ENCODE results near the gene CD276. TPM values are rescaled to one million over a fixed set of nuclear protein-coding genes. Genes with fewer than 3 reads are reported as not detected.

The CD276 gene
- total RNA-seq, 4 donors from 2014 or later = 43.2 to 127 (median 61.2) TPM

GRCh38 chr15:73709241-73709640 is 25.1 kb downstream of the CD276 start:
- TF ChIP-seq CTCF (IDR thresholded peaks at IDR 0.05; ENCODE audit: low read depth) = no peak

GRCh38 chr15:73709686-73710085 is 25.5 kb downstream of the CD276 start:
- TF ChIP-seq CTCF (IDR thresholded peaks at IDR 0.05; ENCODE audit: low read depth) = no peak

GRCh38 chr15:73710321-73710720 is 26.1 kb downstream of the CD276 start:
- TF ChIP-seq CTCF (IDR thresholded peaks at IDR 0.05; ENCODE audit: low read depth) = no peak

- no peak for TF ChIP-seq CTCF (IDR thresholded peaks at IDR 0.05; ENCODE audit: low read depth)
Measured at GRCh38 chr15:73711526-73711925, 27.3 kb downstream of the CD276 start.

GRCh38 chr15:73712107-73712506 is 27.9 kb downstream of the CD276 start:
- TF ChIP-seq CTCF (IDR thresholded peaks at IDR 0.05; ENCODE audit: low read depth) = no peak

- TF ChIP-seq CTCF (IDR thresholded peaks at IDR 0.05; ENCODE audit: low read depth) = no peak
Measured at GRCh38 chr15:73714695-73715301, 30.6 kb downstream of the CD276 start.

- TF ChIP-seq CTCF (IDR thresholded peaks at IDR 0.05; ENCODE audit: low read depth) = no peak
Measured at GRCh38 chr15:73715417-73715816, 31.2 kb downstream of the CD276 start.
